Medulla oblongata (tissue), 1 donor: ENCODE results near the gene GIMAP2.

Source experiments
- DNase-seq: peaks from one replicate; pipeline ENCODE4 v3.0.0-alpha.2; 2015; ENCODE audit errors: extremely low spot score

Gene GIMAP2

GRCh38 chr7:150733482-150734095 is 48.1 kb downstream of the GIMAP2 start:
- DNase-seq: no peak

GRCh38 chr7:150734254-150734653 is 48.7 kb downstream of the GIMAP2 start:
- no peak for DNase-seq

GRCh38 chr7:150735596-150736358 is 50.3 kb downstream of the GIMAP2 start:
- DNase-seq: no peak

- no peak for DNase-seq
Observed at GRCh38 chr7:150736864-150737263, 51.4 kb downstream of the GIMAP2 start.

- DNase-seq: peak; percentile 41
Observed at GRCh38 chr7:150737265-150738055, 52.0 kb downstream of the GIMAP2 start, which contains the start of gene GIMAP5. GIMAP5 (plus strand) TSS chr7:150737418; CDS start chr7:150740885, 3,467 bp downstream.

- DNase-seq: no peak
Observed at GRCh38 chr7:150738092-150738491, 52.6 kb downstream of the GIMAP2 start.

- no peak for DNase-seq
Observed at GRCh38 chr7:150738591-150739001, 53.1 kb downstream of the GIMAP2 start.

- DNase-seq: no peak
Observed at GRCh38 chr7:150739033-150739432, 53.5 kb downstream of the GIMAP2 start.

- no peak for DNase-seq
Observed at GRCh38 chr7:150740053-150740452, 54.5 kb downstream of the GIMAP2 start.

GRCh38 chr7:150742286-150742968 is 56.9 kb downstream of the GIMAP2 start:
- no peak for DNase-seq
